HG03103 (cell line): ENCODE data around the gene TXNDC17.
"Not testable (repeated sequence)": the region's sequence is repeated elsewhere in the genome, so short reads cannot be mapped to it uniquely, and the experiment has no call there.

Source experiments
- ATAC-seq: cut with Tn5 transposase; IDR thresholded peaks from one replicate; pipeline ENCODE4 v1.9.1; 2021; ENCODE audit warnings: low read depth; ENCODE audit not compliant: unreplicated experiment

Gene TXNDC17

GRCh38 chr17:6640536-6641246, at the start of gene TXNDC17, which contains the start of gene KIAA0753:
Gene TXNDC17, plus strand, starts transcription at chr17:6641060. Its CDS starts 23 bp downstream, at chr17:6641083.
Gene KIAA0753, minus strand, starts transcription at chr17:6640711. Its CDS starts 5,608 bp downstream, at chr17:6635103.
- ATAC-seq = peak; percentile 73

DNA sequence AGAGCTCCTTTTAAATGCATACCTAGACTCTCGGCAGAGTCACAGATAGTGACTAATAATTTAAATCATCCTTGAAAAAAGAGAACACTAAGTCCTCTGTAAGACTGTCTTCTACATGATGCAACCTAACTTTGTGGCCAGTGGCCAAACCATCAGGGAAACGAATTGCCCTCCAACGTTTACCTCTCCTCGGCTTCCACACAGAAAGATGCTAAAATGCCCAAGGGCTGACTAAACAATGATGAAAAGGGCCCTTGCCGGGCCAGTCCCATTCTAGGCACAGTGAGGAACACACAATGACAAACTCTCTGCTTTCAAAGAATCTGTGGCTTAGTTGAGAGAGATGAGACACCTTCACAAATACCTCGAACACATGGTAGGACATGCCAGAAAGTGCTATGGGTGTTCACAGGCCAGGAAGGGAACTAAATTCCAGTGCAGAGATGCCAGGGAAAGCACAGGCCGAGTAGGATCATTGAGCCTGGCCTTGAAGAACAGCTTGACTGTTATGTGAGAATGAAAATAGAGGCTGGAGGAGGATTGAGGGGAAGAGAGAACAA, 49.2 kb upstream of the TXNDC17 start:
- ATAC-seq = no peak

GRCh38 chr17:6592173-6592572, 48.7 kb upstream of the TXNDC17 start:
- no peak for ATAC-seq

- not testable (repeated sequence) for ATAC-seq
Observed at GRCh38 chr17:6593371-6593770, 47.5 kb upstream of the TXNDC17 start.

DNA sequence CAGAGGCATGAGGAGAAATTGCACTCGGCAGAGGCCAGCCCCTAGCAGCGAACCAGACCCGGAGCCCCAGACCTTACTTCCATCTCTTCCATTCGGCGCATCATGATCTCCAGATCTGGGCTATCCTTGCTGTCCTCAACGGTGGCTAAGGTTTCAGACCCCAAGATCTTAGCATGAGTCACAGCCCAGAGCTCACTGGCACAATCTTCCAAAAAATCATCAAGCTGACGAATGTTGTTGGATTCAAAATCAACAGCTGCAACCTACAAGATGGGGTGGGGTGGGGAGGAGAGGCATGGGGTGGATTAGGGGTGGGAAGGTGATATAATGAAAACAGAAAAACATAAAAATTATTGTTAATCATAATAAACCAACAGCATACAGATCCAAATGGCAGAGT, 44.8 kb upstream of the TXNDC17 start:
- no peak for ATAC-seq

GRCh38 chr17:6596511-6596910, 44.3 kb upstream of the TXNDC17 start:
- ATAC-seq = no peak

- ATAC-seq = no peak
Observed at GRCh38 chr17:6596941-6597340, 43.9 kb upstream of the TXNDC17 start.

DNA sequence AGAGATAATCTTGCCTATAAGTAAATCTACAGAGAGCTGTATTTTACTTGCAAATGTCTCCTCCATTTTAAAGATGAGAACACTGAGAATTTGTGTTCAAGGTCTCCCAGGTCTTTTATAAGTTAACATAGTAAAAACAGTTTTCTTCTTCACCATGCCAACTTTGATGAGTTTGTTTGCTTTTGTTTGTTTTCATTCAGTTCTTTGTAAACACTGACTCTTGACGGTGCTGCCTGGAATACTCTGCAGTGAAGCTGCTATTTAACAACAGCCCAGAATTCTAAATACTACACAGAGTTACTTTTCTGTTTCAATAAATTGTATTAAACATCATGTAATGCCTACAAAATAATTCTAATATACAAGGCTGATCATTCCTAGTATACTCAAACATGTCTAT, 43.1 kb upstream of the TXNDC17 start:
- no peak for ATAC-seq

DNA sequence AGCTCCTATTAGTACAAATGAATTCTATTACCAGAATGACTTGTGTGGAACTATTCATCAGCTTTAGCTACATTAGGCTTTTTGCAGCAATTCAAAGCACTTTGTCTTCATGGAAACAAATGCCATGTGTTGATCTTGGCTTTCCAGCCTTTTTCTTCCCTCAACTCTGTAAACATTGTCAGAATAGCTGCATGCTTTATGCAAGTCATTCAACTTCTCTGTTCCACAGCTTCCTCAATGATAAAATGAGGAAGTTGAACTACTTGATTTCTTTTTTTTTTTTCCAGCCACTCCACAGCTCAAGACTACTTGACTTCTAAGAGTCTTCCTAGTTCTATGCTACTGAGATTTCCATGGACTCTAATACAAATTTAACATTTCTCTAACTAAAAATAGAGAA, 41.5 kb upstream of the TXNDC17 start:
- no peak for ATAC-seq

GRCh38 chr17:6602141-6602540, 38.7 kb upstream of the TXNDC17 start:
- no peak for ATAC-seq

DNA sequence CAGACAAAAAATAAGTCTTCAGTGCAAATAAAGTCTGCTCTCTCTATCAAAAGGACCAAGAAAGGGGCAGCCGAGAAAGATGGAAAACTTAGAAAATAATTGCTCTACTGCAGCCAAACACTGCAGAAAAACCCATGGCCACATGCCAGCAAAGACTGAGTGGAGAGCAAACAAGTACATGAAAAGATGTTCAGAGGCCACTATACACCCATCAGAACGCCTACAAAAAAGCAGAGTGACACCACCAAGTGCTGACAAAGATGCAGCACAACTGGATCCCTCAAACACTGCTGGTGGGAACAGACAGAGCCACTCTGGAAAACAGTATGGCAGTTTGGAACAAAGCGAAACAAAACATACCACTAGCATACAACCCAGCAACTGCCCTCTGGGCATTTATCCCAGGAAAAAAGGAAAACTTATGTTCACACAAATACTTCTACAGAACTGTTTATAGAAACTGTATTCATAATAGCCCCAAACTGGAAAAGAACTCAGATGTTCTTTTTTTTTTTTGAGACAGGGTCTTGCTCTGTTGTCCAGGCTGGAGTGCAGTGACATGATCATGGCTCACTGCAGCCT, 37.0 kb upstream of the TXNDC17 start:
- no peak for ATAC-seq

DNA sequence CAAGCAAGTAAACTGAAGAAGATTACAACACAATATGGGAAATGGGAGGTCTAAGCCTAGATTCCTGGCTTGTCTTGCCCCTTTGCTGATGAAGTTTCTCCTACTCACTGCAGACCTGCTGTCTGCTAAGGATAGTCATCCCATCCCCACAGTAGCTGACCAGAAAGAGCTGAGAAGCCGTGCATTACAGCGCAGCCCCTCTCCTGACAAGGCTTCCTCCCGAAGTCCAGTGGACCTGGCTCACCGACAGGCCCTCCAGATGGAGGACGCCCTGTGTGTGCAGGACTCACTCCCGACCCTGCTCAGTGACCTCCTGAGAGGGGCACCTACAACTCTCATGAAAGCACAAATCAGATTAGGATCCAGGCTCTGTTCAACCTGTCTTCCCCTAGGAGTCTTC, 35.7 kb upstream of the TXNDC17 start:
- ATAC-seq = no peak

- no peak for ATAC-seq
Observed at GRCh38 chr17:6608321-6608720, 32.5 kb upstream of the TXNDC17 start.

DNA sequence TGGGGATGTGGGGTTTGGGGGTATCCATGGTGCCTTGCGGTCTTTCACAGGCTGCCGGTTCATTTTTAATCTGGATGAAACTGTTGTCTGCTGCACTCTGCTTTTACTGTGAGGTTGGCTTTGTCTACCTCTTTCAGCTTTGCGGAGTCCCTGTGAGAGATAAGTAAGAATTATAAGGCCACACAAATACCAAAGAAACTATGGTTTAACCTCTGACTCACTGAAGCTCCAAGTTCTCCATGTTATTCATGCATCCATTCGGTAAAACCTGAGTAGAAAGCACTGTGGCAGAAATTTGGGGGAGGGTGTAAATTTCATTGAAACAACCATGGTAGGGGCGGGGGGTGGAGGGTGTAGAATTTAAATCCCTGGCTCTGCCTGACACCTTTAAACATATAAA, 30.8 kb upstream of the TXNDC17 start:
- ATAC-seq = no peak

- ATAC-seq = no peak
Observed at GRCh38 chr17:6611231-6611630, 29.6 kb upstream of the TXNDC17 start.

GRCh38 chr17:6623941-6624340, 16.9 kb upstream of the TXNDC17 start:
- ATAC-seq = no peak

GRCh38 chr17:6626616-6627015, 14.2 kb upstream of the TXNDC17 start:
- no peak for ATAC-seq

DNA sequence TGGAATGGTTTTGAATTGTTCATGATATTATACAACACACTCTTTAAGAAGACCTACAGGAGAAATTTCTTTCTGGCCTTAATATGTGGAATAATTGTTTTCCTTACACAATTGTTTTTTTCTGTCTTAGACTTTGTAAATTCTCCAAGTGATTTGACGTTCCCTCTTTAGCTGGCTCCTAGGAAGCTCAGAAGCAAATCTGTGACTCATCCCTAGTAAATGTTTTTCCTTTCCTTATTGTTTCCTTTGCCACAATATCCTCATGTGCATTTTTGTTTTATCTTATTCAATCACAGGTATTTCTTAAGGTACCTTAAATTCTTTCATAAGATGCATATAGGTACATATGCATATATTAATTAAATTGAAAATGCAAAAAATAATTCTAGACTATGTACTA, 13.8 kb upstream of the TXNDC17 start:
- no peak for ATAC-seq

GRCh38 chr17:6630390-6630789, 10.5 kb upstream of the TXNDC17 start:
- ATAC-seq = no peak

- no peak for ATAC-seq
Observed at GRCh38 chr17:6632530-6632929, 8.3 kb upstream of the TXNDC17 start.

- ATAC-seq = no peak
Observed at GRCh38 chr17:6633263-6633662, 7.6 kb upstream of the TXNDC17 start.

DNA sequence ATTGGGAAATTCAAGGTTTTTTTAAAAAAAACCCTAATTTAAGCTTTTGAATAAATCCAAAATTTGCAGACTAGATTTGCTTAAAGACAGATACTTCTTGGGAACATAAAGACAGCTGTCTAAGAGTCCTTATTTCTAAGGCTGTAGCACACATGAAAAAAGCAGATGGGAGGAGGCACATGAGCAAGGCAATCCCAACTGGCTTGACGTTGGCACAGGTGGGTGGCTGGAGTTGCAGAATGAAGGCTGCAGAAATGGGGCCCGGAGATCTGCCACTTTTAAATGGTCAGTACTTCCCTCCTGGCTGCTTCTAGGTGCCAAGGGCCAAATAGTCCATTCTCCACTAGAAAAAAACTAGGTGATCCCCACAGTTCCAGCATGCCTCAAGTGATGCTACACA, 4.8 kb upstream of the TXNDC17 start:
- no peak for ATAC-seq
